Central memory CD8-positive, alpha-beta T cell (primary cell): ENCODE data around the gene SECTM1.
"Not testable (repeated sequence)": the region's sequence is repeated elsewhere in the genome, so short reads cannot be mapped to it uniquely, and the experiment has no call there.

Experiments used
- ATAC-seq: fragments of 150-1000 bp; cut with Tn5 transposase; replicated peaks from 2 replicates; pipeline ENCODE4 v1.10.0; 2022; ENCODE audit warnings: mild to moderate bottlenecking, moderate FRiP score, moderate number of reproducible peaks; ENCODE audit not compliant: poor library complexity, severe bottlenecking; ENCODE audit errors: extremely low read depth
- DNase-seq, 2 donors: peaks; one replicate each; pipeline ENCODE4 v3.0.0; 2021; ENCODE audit warnings: low spot score in 2 of 2
- H3K27ac Mint-ChIP-seq: one replicate; pipeline ENCODE4 v1.8.0; 2022; ENCODE audit warnings: low read depth, mild to moderate bottlenecking, moderate library complexity, mixed read lengths
- H3K27me3 Mint-ChIP-seq: one replicate; pipeline ENCODE4 v1.8.0; 2022; ENCODE audit warnings: mixed read lengths
- H3K36me3 Mint-ChIP-seq: one replicate; pipeline ENCODE4 v1.8.0; 2022; ENCODE audit warnings: mild to moderate bottlenecking, moderate library complexity, mixed read lengths; ENCODE audit not compliant: insufficient read depth
- H3K4me1 Mint-ChIP-seq: one replicate; pipeline ENCODE4 v1.8.0; 2022; ENCODE audit warnings: mixed read lengths
- H3K4me3 Mint-ChIP-seq: one replicate; pipeline ENCODE4 v1.8.0; 2022; ENCODE audit warnings: mild to moderate bottlenecking, moderate library complexity, mixed read lengths
- H3K9me3 Mint-ChIP-seq: one replicate; pipeline ENCODE4 v1.8.0; 2022; ENCODE audit warnings: mixed read lengths

SECTM1 gene

GRCh38 chr17:82373731-82374625 lies 40.4 kb upstream of the SECTM1 start:
- ATAC-seq, result no peak
- Mint-ChIP-seq H3K4me3 (no peak overlapping the region), H3K9me3 (no peaks in the 10 kb centered on the region), H3K27ac (no peak overlapping the region), H3K36me3 (peaks cover 2% of the 10 kb centered on the region), H3K27me3 (peaks cover 50% of the 10 kb centered on the region), H3K4me1 (peaks cover 12% of the 10 kb centered on the region)
- no peak for DNase-seq

GRCh38 chr17:82373072-82373452 lies 39.5 kb upstream of the SECTM1 start:
- not testable (repeated sequence) for DNase-seq, H3K36me3 Mint-ChIP-seq, H3K27ac Mint-ChIP-seq, ATAC-seq, H3K9me3 Mint-ChIP-seq
- peaks cover 49% of the 10 kb centered on the region for H3K27me3 Mint-ChIP-seq
- peak overlapping the region; percentile 41 for H3K4me3 Mint-ChIP-seq
- H3K4me1 Mint-ChIP-seq, result peaks cover 12% of the 10 kb centered on the region

GRCh38 chr17:82372249-82373071 lies 38.9 kb upstream of the SECTM1 start:
- DNase-seq, result no peak
- no peak overlapping the region for H3K27ac Mint-ChIP-seq
- H3K9me3 Mint-ChIP-seq, result no peaks in the 10 kb centered on the region
- no peaks in the 10 kb centered on the region for H3K36me3 Mint-ChIP-seq
- ATAC-seq, result no peak
- H3K4me1 Mint-ChIP-seq, result peaks cover 12% of the 10 kb centered on the region
- H3K4me3 Mint-ChIP-seq, result peak overlapping the region; percentile 41
- H3K27me3 Mint-ChIP-seq, result peaks cover 52% of the 10 kb centered on the region

GRCh38 chr17:82371333-82372248 lies 38.0 kb upstream of the SECTM1 start, which contains the start of gene UTS2R:
Gene UTS2R (plus strand): TSS chr17:82371765. CDS start chr17:82374325, 2,560 bp downstream.
- Mint-ChIP-seq H3K36me3 (no peaks in the 10 kb centered on the region), H3K9me3 (no peaks in the 10 kb centered on the region), H3K27me3 (peaks cover 56% of the 10 kb centered on the region), H3K4me3 (peak within 1 kb of the TSS; percentile 70), H3K4me1 (peaks cover 12% of the 10 kb centered on the region), H3K27ac (no peak within 1 kb of the TSS)
- no peak for DNase-seq
- ATAC-seq, result no peak

- H3K9me3 Mint-ChIP-seq, result no peaks in the 10 kb centered on the region
- peak overlapping the region; percentile 70 for H3K4me3 Mint-ChIP-seq
- peak; percentile 32 for ATAC-seq
- peaks cover 12% of the 10 kb centered on the region for H3K4me1 Mint-ChIP-seq
- H3K27me3 Mint-ChIP-seq, result peaks cover 56% of the 10 kb centered on the region
- DNase-seq, result no peak
- H3K27ac Mint-ChIP-seq, result no peak overlapping the region
- no peaks in the 10 kb centered on the region for H3K36me3 Mint-ChIP-seq
These were observed 37.1 kb upstream of the SECTM1 start for GRCh38 chr17:82370471-82371332.

GRCh38 chr17:82369211-82369610 lies 35.6 kb upstream of the SECTM1 start:
- DNase-seq (no peak), ATAC-seq (no peak)
- H3K9me3 Mint-ChIP-seq, result no peaks in the 10 kb centered on the region
- no peak overlapping the region for H3K27ac Mint-ChIP-seq
- H3K4me3 Mint-ChIP-seq, result no peak overlapping the region
- H3K36me3 Mint-ChIP-seq, result no peaks in the 10 kb centered on the region
- peaks cover 56% of the 10 kb centered on the region for H3K27me3 Mint-ChIP-seq
- peaks cover 12% of the 10 kb centered on the region for H3K4me1 Mint-ChIP-seq

- DNase-seq (no peak), ATAC-seq (no peak)
- peaks cover 9% of the 10 kb centered on the region for H3K4me1 Mint-ChIP-seq
- H3K27me3 Mint-ChIP-seq, result peaks cover 48% of the 10 kb centered on the region
- no peak overlapping the region for H3K27ac Mint-ChIP-seq
- no peak overlapping the region for H3K4me3 Mint-ChIP-seq
- H3K36me3 Mint-ChIP-seq, result no peaks in the 10 kb centered on the region
- H3K9me3 Mint-ChIP-seq, result no peaks in the 10 kb centered on the region
These were observed 34.4 kb upstream of the SECTM1 start for GRCh38 chr17:82367724-82368524.

- H3K27me3 Mint-ChIP-seq, result peaks cover 46% of the 10 kb centered on the region
- no peaks in the 10 kb centered on the region for H3K36me3 Mint-ChIP-seq
- no peak for ATAC-seq
- no peak overlapping the region for H3K27ac Mint-ChIP-seq
- no peaks in the 10 kb centered on the region for H3K9me3 Mint-ChIP-seq
- DNase-seq, result no peak
- no peak overlapping the region for H3K4me3 Mint-ChIP-seq
- H3K4me1 Mint-ChIP-seq, result peaks cover 7% of the 10 kb centered on the region
These were observed 33.2 kb upstream of the SECTM1 start for GRCh38 chr17:82366749-82367148.

GRCh38 chr17:82365606-82366295 lies 32.2 kb upstream of the SECTM1 start:
- H3K9me3 Mint-ChIP-seq, result no peaks in the 10 kb centered on the region
- DNase-seq (no peak), ATAC-seq (no peak)
- no peak overlapping the region for H3K4me3 Mint-ChIP-seq
- H3K4me1 Mint-ChIP-seq, result peaks cover 2% of the 10 kb centered on the region
- H3K36me3 Mint-ChIP-seq, result no peaks in the 10 kb centered on the region
- H3K27ac Mint-ChIP-seq, result no peak overlapping the region
- peaks cover 42% of the 10 kb centered on the region for H3K27me3 Mint-ChIP-seq

- ATAC-seq, result no peak
- no peak overlapping the region for H3K4me3 Mint-ChIP-seq
- no peak for DNase-seq
- H3K27me3 Mint-ChIP-seq, result peaks cover 22% of the 10 kb centered on the region
- no peaks in the 10 kb centered on the region for H3K36me3 Mint-ChIP-seq
- H3K4me1 Mint-ChIP-seq, result peaks cover 5% of the 10 kb centered on the region
- H3K27ac Mint-ChIP-seq, result peak overlapping the region; percentile 59
- no peaks in the 10 kb centered on the region for H3K9me3 Mint-ChIP-seq
These were observed 28.5 kb upstream of the SECTM1 start for GRCh38 chr17:82361885-82362633.
